AG10803 (cell line): Measurements from ENCODE around the gene UVSSA.
A peak's percentile ranks its signal among the peaks of the same experiment; 100 is the strongest.

ENCODE experiments used
- DNase-seq: peaks from one replicate; pipeline ENCODE4 v3.0.0; 2010; ENCODE audit warnings: low read depth
- H3K4me3 ChIP-seq: 2 replicates; pipeline ENCODE4 v1.5.1; 2011; ENCODE audit warnings: mild to moderate bottlenecking, low read length, control low read depth
- CTCF ChIP-seq: conservative IDR thresholded peaks from 2 replicates; pipeline ENCODE4 v1.5.1; 2011; ENCODE audit warnings: mild to moderate bottlenecking, low read length, control low read depth, inconsistent platforms

Gene UVSSA

GRCh38 chr4:1310031-1310795 is 36.8 kb upstream of the UVSSA start:
- TF ChIP-seq CTCF = no peak
- DNase-seq = no peak
- peak overlapping the region; percentile 55 for H3K4me3 ChIP-seq

GRCh38 chr4:1310796-1311631 is 36.0 kb upstream of the UVSSA start:
- no peak overlapping the region for H3K4me3 ChIP-seq
- no peak for TF ChIP-seq CTCF
- no peak for DNase-seq

GRCh38 chr4:1312821-1313640 is 34.0 kb upstream of the UVSSA start:
- TF ChIP-seq CTCF = no peak
- no peak overlapping the region for H3K4me3 ChIP-seq
- no peak for DNase-seq

- no peak for TF ChIP-seq CTCF
- DNase-seq = no peak
- no peak overlapping the region for H3K4me3 ChIP-seq
Measured at GRCh38 chr4:1315306-1315705, 31.7 kb upstream of the UVSSA start.

- no peak overlapping the region for H3K4me3 ChIP-seq
- TF ChIP-seq CTCF = no peak
- DNase-seq = no peak
Measured at GRCh38 chr4:1315836-1316536, 31.0 kb upstream of the UVSSA start.

GRCh38 chr4:1316537-1317168 is 30.4 kb upstream of the UVSSA start:
- H3K4me3 ChIP-seq = no peak overlapping the region
- TF ChIP-seq CTCF = no peak
- DNase-seq = no peak
